Measurements from ENCODE around the gene IRGC. TPM values are rescaled to one million over a fixed set of nuclear protein-coding genes. Genes with fewer than 3 reads are reported as not detected.

Gene IRGC
- total RNA-seq, 2 donors from 2014 or later, result not detected

DNA sequence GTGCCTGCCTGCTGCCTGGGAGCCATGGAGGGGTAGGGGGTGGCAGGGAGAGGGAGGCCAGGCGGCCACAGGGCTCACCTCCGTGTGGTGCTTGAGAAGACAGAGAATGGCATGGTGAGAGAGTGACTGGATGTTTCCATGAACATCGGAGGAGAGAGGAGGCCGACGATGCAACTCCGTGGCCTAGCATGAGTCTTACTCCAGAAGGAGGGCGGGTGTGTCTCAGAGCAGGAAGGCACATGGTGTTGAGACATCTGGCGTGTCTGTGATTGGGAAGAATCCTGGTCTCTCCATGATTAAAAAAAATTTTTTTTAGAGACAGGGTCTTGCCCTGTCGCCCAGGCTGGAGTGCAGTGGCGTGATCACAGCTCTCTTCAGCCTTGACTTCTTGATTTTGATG lies 5.1 kb downstream of the IRGC start:
- no peak overlapping the region for H3K27ac Mint-ChIP-seq
- H3K4me3 Mint-ChIP-seq, result no peak overlapping the region
- no peak for DNase-seq

GRCh38 chr19:43721469-43722048 lies 5.7 kb downstream of the IRGC start:
- H3K4me3 Mint-ChIP-seq, result no peak overlapping the region
- no peak overlapping the region for H3K27ac Mint-ChIP-seq
- no peaks in the 10 kb centered on the region for H3K4me1 ChIP-seq (ENCODE audit: control insufficient read depth, insufficient read depth, low read length)
- no peaks in the 10 kb centered on the region for H3K4me1 Mint-ChIP-seq
- peaks cover 3% of the 10 kb centered on the region for H3K27me3 Mint-ChIP-seq (ENCODE audit: insufficient read depth)
- H3K9me3 ChIP-seq (ENCODE audit: control insufficient read depth, low read length), result no peaks in the 10 kb centered on the region
- WGBS, 2 experiments (ENCODE audit: insufficient coverage in 1 of 2, insufficient read length in 1 of 2), result 96 to 97% methylated on average over 5 of the region's 5 CpGs
- no peaks in the 10 kb centered on the region for H3K36me3 ChIP-seq (ENCODE audit: control insufficient read depth, insufficient read depth, low read length)
- no peak for DNase-seq
- H3K9ac ChIP-seq (ENCODE audit: extremely low read depth, low read length, poor library complexity, severe bottlenecking), result no peak overlapping the region
- no peaks in the 10 kb centered on the region for H3K9me3 Mint-ChIP-seq
- no peaks in the 10 kb centered on the region for H3K27me3 ChIP-seq (ENCODE audit: control insufficient read depth, insufficient read depth, low read length, poor library complexity, severe bottlenecking)
- TF ChIP-seq, protein P1, sequence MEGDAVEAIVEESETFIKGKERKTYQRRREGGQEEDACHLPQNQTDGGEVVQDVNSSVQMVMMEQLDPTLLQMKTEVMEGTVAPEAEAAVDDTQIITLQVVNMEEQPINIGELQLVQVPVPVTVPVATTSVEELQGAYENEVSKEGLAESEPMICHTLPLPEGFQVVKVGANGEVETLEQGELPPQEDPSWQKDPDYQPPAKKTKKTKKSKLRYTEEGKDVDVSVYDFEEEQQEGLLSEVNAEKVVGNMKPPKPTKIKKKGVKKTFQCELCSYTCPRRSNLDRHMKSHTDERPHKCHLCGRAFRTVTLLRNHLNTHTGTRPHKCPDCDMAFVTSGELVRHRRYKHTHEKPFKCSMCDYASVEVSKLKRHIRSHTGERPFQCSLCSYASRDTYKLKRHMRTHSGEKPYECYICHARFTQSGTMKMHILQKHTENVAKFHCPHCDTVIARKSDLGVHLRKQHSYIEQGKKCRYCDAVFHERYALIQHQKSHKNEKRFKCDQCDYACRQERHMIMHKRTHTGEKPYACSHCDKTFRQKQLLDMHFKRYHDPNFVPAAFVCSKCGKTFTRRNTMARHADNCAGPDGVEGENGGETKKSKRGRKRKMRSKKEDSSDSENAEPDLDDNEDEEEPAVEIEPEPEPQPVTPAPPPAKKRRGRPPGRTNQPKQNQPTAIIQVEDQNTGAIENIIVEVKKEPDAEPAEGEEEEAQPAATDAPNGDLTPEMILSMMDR (conservative IDR thresholded peaks at IDR 0.05), result no peak
- no peak overlapping the region for H3K4me3 ChIP-seq (ENCODE audit: low read length)
- no peak overlapping the region for H3K27ac ChIP-seq (ENCODE audit: low read depth, low read length)
- no peaks in the 10 kb centered on the region for H3K36me3 Mint-ChIP-seq (ENCODE audit: low read depth)

More for the DNA sequence above, 5.1 kb downstream of the IRGC start:
- no peaks in the 10 kb centered on the region for H3K36me3 ChIP-seq (ENCODE audit: control insufficient read depth, insufficient read depth, low read length)
- Mint-ChIP-seq H3K27me3 (ENCODE audit: insufficient read depth) (peaks cover 3% of the 10 kb centered on the region), H3K36me3 (ENCODE audit: low read depth) (no peaks in the 10 kb centered on the region), H3K4me1 (no peaks in the 10 kb centered on the region), H3K9me3 (no peaks in the 10 kb centered on the region)
- TF ChIP-seq, protein P1 (conservative IDR thresholded peaks at IDR 0.05), result no peak
- no peaks in the 10 kb centered on the region for H3K27me3 ChIP-seq (ENCODE audit: control insufficient read depth, insufficient read depth, low read length, poor library complexity, severe bottlenecking)
- H3K4me1 ChIP-seq (ENCODE audit: control insufficient read depth, insufficient read depth, low read length), result no peaks in the 10 kb centered on the region
- no peaks in the 10 kb centered on the region for H3K9me3 ChIP-seq (ENCODE audit: control insufficient read depth, low read length)
- 92 to 93% methylated on average over 10 of the region's 10 CpGs for WGBS, 2 experiments (ENCODE audit: insufficient coverage in 1 of 2, insufficient read length in 1 of 2)
- no peak overlapping the region for H3K27ac ChIP-seq (ENCODE audit: low read depth, low read length)
- H3K4me3 ChIP-seq (ENCODE audit: low read length), result no peak overlapping the region
- no peak overlapping the region for H3K9ac ChIP-seq (ENCODE audit: extremely low read depth, low read length, poor library complexity, severe bottlenecking)

DNA sequence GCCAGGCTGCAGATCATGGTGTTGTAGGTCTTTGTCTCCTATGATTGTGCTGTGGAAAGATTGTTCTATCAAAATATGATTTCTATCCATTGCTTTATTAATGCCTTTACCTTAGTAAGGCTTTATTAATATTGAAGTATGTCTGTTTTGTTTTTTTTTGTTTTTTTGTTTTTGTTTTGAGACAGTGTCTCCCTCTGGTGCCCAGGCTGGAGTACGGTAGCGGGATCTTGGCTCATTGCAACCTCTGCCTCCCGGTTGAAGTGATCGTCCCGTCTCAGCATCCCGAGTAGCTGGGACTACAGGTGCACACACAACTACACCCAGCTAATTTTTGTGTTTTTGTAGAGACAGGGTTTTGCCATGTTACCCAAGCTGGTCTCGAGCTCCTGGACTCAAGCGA lies 7.7 kb downstream of the IRGC start:
- Mint-ChIP-seq H3K9me3 (no peaks in the 10 kb centered on the region), H3K27me3 (ENCODE audit: insufficient read depth) (peaks cover 3% of the 10 kb centered on the region), H3K27ac (no peak overlapping the region), H3K36me3 (ENCODE audit: low read depth) (peaks cover 8% of the 10 kb centered on the region), H3K4me1 (no peaks in the 10 kb centered on the region), H3K4me3 (no peak overlapping the region)
- no peak overlapping the region for H3K9ac ChIP-seq (ENCODE audit: extremely low read depth, low read length, poor library complexity, severe bottlenecking)
- WGBS, 2 experiments (ENCODE audit: insufficient coverage in 1 of 2, insufficient read length in 1 of 2), result 75 to 89% methylated on average over 2 to 8 of the region's 8 CpGs
- no peak overlapping the region for H3K27ac ChIP-seq (ENCODE audit: low read depth, low read length)
- TF ChIP-seq, protein P1 (conservative IDR thresholded peaks at IDR 0.05), result peak; percentile 68
- peaks cover 4% of the 10 kb centered on the region for H3K36me3 ChIP-seq (ENCODE audit: control insufficient read depth, insufficient read depth, low read length)
- H3K9me3 ChIP-seq (ENCODE audit: control insufficient read depth, low read length), result no peaks in the 10 kb centered on the region
- H3K4me3 ChIP-seq (ENCODE audit: low read length), result no peak overlapping the region
- H3K4me1 ChIP-seq (ENCODE audit: control insufficient read depth, insufficient read depth, low read length), result no peaks in the 10 kb centered on the region
- no peak for DNase-seq
- no peaks in the 10 kb centered on the region for H3K27me3 ChIP-seq (ENCODE audit: control insufficient read depth, insufficient read depth, low read length, poor library complexity, severe bottlenecking)
